H9 (cell line): ENCODE measurements around the gene BBC3. TPM values are rescaled to one million over a fixed set of nuclear protein-coding genes. Genes with fewer than 3 reads are reported as not detected.

Source experiments
- DNase-seq: peaks from one replicate; pipeline ENCODE4 v3.0.0-alpha.2; 2017
- H2AFZ ChIP-seq: one replicate; pipeline ENCODE4 v1.6.1; 2013; ENCODE audit warnings: mild to moderate bottlenecking, low read length, control low read depth, moderate library complexity
- H2AK5ac ChIP-seq: 2 replicates; pipeline ENCODE4 v1.6.1; 2013; ENCODE audit warnings: low read length, control low read depth, mixed read lengths; ENCODE audit not compliant: insufficient read length
- H2BK120ac ChIP-seq: one replicate; pipeline ENCODE4 v1.6.1; 2013; ENCODE audit warnings: low read depth, mild to moderate bottlenecking, low read length, control low read depth, inconsistent platforms; ENCODE audit not compliant: poor library complexity, severe bottlenecking
- H2BK12ac ChIP-seq: 2 replicates; pipeline ENCODE4 v1.6.1; 2013; ENCODE audit warnings: low read length, control low read depth, mixed read lengths, low read depth; ENCODE audit not compliant: insufficient read length
- H2BK15ac ChIP-seq: 2 replicates; pipeline ENCODE4 v1.6.1; 2013; ENCODE audit warnings: low read depth, low read length, control low read depth
- H2BK20ac ChIP-seq: one replicate; pipeline ENCODE4 v1.6.1; 2013; ENCODE audit warnings: low read depth, mild to moderate bottlenecking, low read length, control low read depth, inconsistent platforms; ENCODE audit not compliant: poor library complexity, severe bottlenecking
- H2BK5ac ChIP-seq: 2 replicates; pipeline ENCODE4 v1.6.1; 2013; ENCODE audit warnings: low read length, control low read depth, mixed read lengths; ENCODE audit not compliant: insufficient read length
- H3K14ac ChIP-seq: 2 replicates; pipeline ENCODE4 v1.6.1; 2013; ENCODE audit warnings: low read length, control low read depth; ENCODE audit not compliant: insufficient read depth
- H3K18ac ChIP-seq: 2 replicates; pipeline ENCODE4 v1.6.1; 2013; ENCODE audit warnings: low read depth, mild to moderate bottlenecking, mixed read lengths, low read length, control low read depth; ENCODE audit not compliant: insufficient read length
- H3K23ac ChIP-seq: 2 replicates; pipeline ENCODE4 v1.6.1; 2013; ENCODE audit warnings: low read length, control low read depth, mixed read lengths, low read depth; ENCODE audit not compliant: insufficient read length
- H3K23me2 ChIP-seq: 2 replicates; pipeline ENCODE4 v1.6.1; 2013; ENCODE audit warnings: low read depth, mild to moderate bottlenecking, mixed read lengths, low read length, control low read depth; ENCODE audit not compliant: insufficient read length, poor library complexity, severe bottlenecking
- H3K27ac ChIP-seq: 2 replicates; pipeline ENCODE4 v1.5.1; 2013; ENCODE audit warnings: low read length, control low read depth, mixed read lengths, low read depth; ENCODE audit not compliant: insufficient read length
- H3K27me3 ChIP-seq: 2 replicates; pipeline ENCODE4 v1.6.1; 2013; ENCODE audit warnings: low read length, control low read depth, inconsistent platforms; ENCODE audit not compliant: insufficient read depth
- H3K4ac ChIP-seq: 2 replicates; pipeline ENCODE4 v1.6.1; 2013; ENCODE audit warnings: low read depth, mild to moderate bottlenecking, control low read depth, inconsistent platforms, low read length, moderate library complexity
- H3K4me1 ChIP-seq: 2 replicates; pipeline ENCODE4 v1.6.1; 2013; ENCODE audit warnings: low read length, control low read depth, inconsistent platforms; ENCODE audit not compliant: insufficient read depth
- H3K4me2 ChIP-seq: 2 replicates; pipeline ENCODE4 v1.6.1; 2013; ENCODE audit warnings: low read length, control low read depth, mixed read lengths; ENCODE audit not compliant: insufficient read length, insufficient read depth
- H3K56ac ChIP-seq: 2 replicates; pipeline ENCODE4 v1.6.1; 2013; ENCODE audit warnings: low read depth, mild to moderate bottlenecking, mixed read lengths, low read length, control low read depth; ENCODE audit not compliant: insufficient read length
- H3K79me1 ChIP-seq: 2 replicates; pipeline ENCODE4 v1.6.1; 2013; ENCODE audit warnings: low read depth, mild to moderate bottlenecking, moderate library complexity, low read length, control low read depth, inconsistent platforms; ENCODE audit not compliant: insufficient read depth, poor library complexity, severe bottlenecking
- H3K79me2 ChIP-seq: 2 replicates; pipeline ENCODE4 v1.6.1; 2013; ENCODE audit warnings: low read length, control low read depth, inconsistent platforms; ENCODE audit not compliant: insufficient read depth
- H3K9ac ChIP-seq: 2 replicates; pipeline ENCODE4 v1.6.1; 2013; ENCODE audit warnings: low read length, control low read depth, mixed read lengths; ENCODE audit not compliant: insufficient read length; ENCODE audit errors: extremely low read depth
- H3K9me3 ChIP-seq: one replicate; pipeline ENCODE4 v1.6.1; 2013; ENCODE audit warnings: low read depth, low read length, inconsistent platforms; ENCODE audit not compliant: control insufficient read depth
- H3T11ph ChIP-seq: one replicate; pipeline ENCODE4 v1.6.1; 2013; ENCODE audit warnings: mild to moderate bottlenecking, low read length, control low read depth, inconsistent platforms
- H4K20me1 ChIP-seq: one replicate; pipeline ENCODE4 v1.6.1; 2013; ENCODE audit not compliant: control insufficient read depth, insufficient read length, insufficient read depth
- H4K5ac ChIP-seq: 2 replicates; pipeline ENCODE4 v1.6.1; 2013; ENCODE audit warnings: low read depth, mild to moderate bottlenecking, mixed read lengths, low read length, control low read depth; ENCODE audit not compliant: insufficient read length
- H4K8ac ChIP-seq: replicated peaks from 2 replicates; pipeline ENCODE4 v1.6.1; 2013; ENCODE audit warnings: low read length, control low read depth, mixed read lengths, low read depth; ENCODE audit not compliant: insufficient read length
- H4K91ac ChIP-seq: 2 replicates; pipeline ENCODE4 v1.6.1; 2013; ENCODE audit warnings: low read depth, mild to moderate bottlenecking, moderate library complexity, mixed read lengths, low read length, control low read depth; ENCODE audit not compliant: insufficient read length
- H3K27ac Mint-ChIP-seq, 3 experiments: 2 replicates in 2 of 3; 3 replicates in 1 of 3; pipeline ENCODE4 v1.8.0; 2020 to 2021; ENCODE audit warnings: mixed read lengths in 3 of 3, mild to moderate bottlenecking in 1 of 3, moderate library complexity in 1 of 3
- H3K27me3 Mint-ChIP-seq: 2 replicates; pipeline ENCODE4 v1.8.0; 2021; ENCODE audit warnings: low read depth, mild to moderate bottlenecking, moderate library complexity, mixed read lengths
- H3K36me3 Mint-ChIP-seq, 3 experiments: 2 replicates in 2 of 3; 3 replicates in 1 of 3; pipeline ENCODE4 v1.8.0; 2020 to 2021; ENCODE audit warnings: low read depth in 3 of 3, mixed read lengths in 3 of 3; ENCODE audit not compliant: insufficient read depth in 1 of 3
- H3K4me1 Mint-ChIP-seq, 2 experiments: 2 replicates each; pipeline ENCODE4 v1.8.0; 2020; ENCODE audit warnings: mixed read lengths in 2 of 2
- H3K4me3 Mint-ChIP-seq, 2 experiments: 2 replicates in 1 of 2; 3 replicates in 1 of 2; pipeline ENCODE4 v1.8.0; 2020 to 2021; ENCODE audit warnings: mild to moderate bottlenecking in 2 of 2, mixed read lengths in 2 of 2, moderate library complexity in 1 of 2
- H3K9me3 Mint-ChIP-seq, 2 experiments: 2 replicates in 1 of 2; 3 replicates in 1 of 2; pipeline ENCODE4 v1.8.0; 2020; ENCODE audit warnings: mild to moderate bottlenecking in 2 of 2, mixed read lengths in 2 of 2, moderate library complexity in 1 of 2
- CTCF ChIP-seq: fragments of 200-600 bp; sonication (generic); conservative IDR thresholded peaks from 3 replicates; pipeline ENCODE4 v1.8.0; 2021; ENCODE audit warnings: antibody characterized with exemption, mild to moderate bottlenecking
- WGBS: extraction: QIAGEN DNeasy Blood & Tissue Kit; methylation state at CpG from one replicate; pipeline ENCODE4 v1.1.7; 2013; ENCODE audit warnings: missing lambda C conversion rate, low lambda C conversion rate, mixed read lengths; ENCODE audit not compliant: insufficient read length; ENCODE audit errors: extremely low coverage; 5-methylcytosine and 5-hydroxymethylcytosine counted together
- total RNA-seq: library from RNA; stranded (reverse); gene quantifications from 2 replicates; pipeline ENCODE4 v1.2.1, GENCODE V29; 2021

The BBC3 gene
- total RNA-seq, 1 experiment from 2014 or later, result 23.2 TPM

GRCh38 chr19:47221890-47222289, 9.1 kb downstream of the BBC3 start:
- peak overlapping the region; percentile 11 to 89 (median 59); a peak in 5 of 7 replicates for H3K27ac Mint-ChIP-seq
- H2BK12ac ChIP-seq, result no peak overlapping the region
- H3K27me3 Mint-ChIP-seq, result no peaks in the 10 kb centered on the region
- no CpG with 5 or more reads among the region's 11 CpGs for WGBS
- peaks cover 6% of the 10 kb centered on the region for H3K23me2 ChIP-seq
- H2BK5ac ChIP-seq, result no peak overlapping the region
- H2BK15ac ChIP-seq, result no peak overlapping the region
- no peaks in the 10 kb centered on the region for H3K79me1 ChIP-seq
- H3K23ac ChIP-seq, result no peak overlapping the region
- no peak overlapping the region for H3K4ac ChIP-seq
- H3K36me3 Mint-ChIP-seq, result peaks cover 0 to 34% (median 16%) of the 10 kb centered on the region in 3 experiments; a peak in 5 of 7 replicates
- H3K18ac ChIP-seq, result no peak overlapping the region
- H3K9ac ChIP-seq, result no peak overlapping the region
- no peak overlapping the region for H3K4me3 Mint-ChIP-seq
- no peak overlapping the region for H3K56ac ChIP-seq
- H4K8ac ChIP-seq, result no peak overlapping the region
- H4K91ac ChIP-seq, result no peak overlapping the region
- H3K4me1 Mint-ChIP-seq, result peaks cover 9 to 18% of the 10 kb centered on the region in 2 experiments
- no peak; the same call in 2 of the 3 replicates for TF ChIP-seq CTCF
- H3K9me3 Mint-ChIP-seq, result no peaks in the 10 kb centered on the region; a peak in 1 of 5 replicates
- no peak overlapping the region for H3T11ph ChIP-seq
- no peaks in the 10 kb centered on the region for H3K79me2 ChIP-seq
- H2AFZ ChIP-seq, result no peak overlapping the region
- H3K9me3 ChIP-seq, result no peaks in the 10 kb centered on the region
- H2BK120ac ChIP-seq, result no peak overlapping the region
- H3K27me3 ChIP-seq, result no peaks in the 10 kb centered on the region
- H4K20me1 ChIP-seq, result no peaks in the 10 kb centered on the region
- H2BK20ac ChIP-seq, result no peak overlapping the region
- no peak overlapping the region for H4K5ac ChIP-seq
- no peak for DNase-seq
- no peaks in the 10 kb centered on the region; the same call in 1 of the 2 replicates for H3K4me1 ChIP-seq
- no peak overlapping the region for H3K14ac ChIP-seq
- no peak overlapping the region for H3K27ac ChIP-seq
- H3K4me2 ChIP-seq, result no peak overlapping the region
- H2AK5ac ChIP-seq, result no peak overlapping the region
